Transverse colon (tissue), 3 donors: ENCODE measurements around the gene CAV2.

ENCODE experiments used
- CTCF ChIP-seq, 5 experiments: fragments of 200-600 bp in 3 of 5; fragments of 450-650 bp in 2 of 5; sonication (generic) in 3 of 5; IDR thresholded peaks; 1 replicate in 2 of 5; 2 replicates in 3 of 5; pipeline ENCODE4 v1.5.1; 2016 to 2017; ENCODE audit warnings: antibody characterized with exemption in 5 of 5, inconsistent platforms in 3 of 5, mild to moderate bottlenecking in 2 of 5, moderate library complexity in 1 of 5
- EP300 ChIP-seq: sonication (generic); formaldehyde crosslinking; IDR thresholded peaks from one replicate; pipeline ENCODE4 v1.6.1; 2017; ENCODE audit warnings: antibody characterized with exemption, low read depth
- POLR2A ChIP-seq: fragments of 450-650 bp; IDR thresholded peaks from one replicate; pipeline ENCODE4 v1.6.1; 2016; ENCODE audit warnings: antibody characterized with exemption, mild to moderate bottlenecking, moderate library complexity

DNA sequence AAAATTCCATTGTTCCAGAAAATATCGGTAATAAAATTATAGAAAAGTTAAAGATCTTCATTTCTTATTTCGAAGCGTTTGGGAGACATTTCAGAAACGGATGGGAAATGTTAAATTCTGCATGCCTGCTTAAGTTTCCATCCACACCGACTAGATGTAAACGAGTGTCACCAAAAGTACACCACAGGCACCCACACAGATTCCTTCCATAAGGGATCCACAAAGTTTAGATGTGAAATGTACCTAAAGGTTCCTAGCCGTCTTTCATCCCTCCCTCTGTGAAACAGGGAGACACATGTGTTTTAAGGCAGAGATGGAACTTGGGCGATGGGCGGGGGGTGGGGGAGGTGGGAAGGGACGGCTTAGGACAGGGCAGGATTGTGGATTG lies 24.7 kb downstream of the CAV2 start:
- TF ChIP-seq CTCF (IDR thresholded peaks at IDR 0.05) (no peak), POLR2A (no peak), EP300 (no peak)
